Measurements from ENCODE around the gene RBM8A.

RBM8A gene

GRCh38 chr1:145871994-145872924 is 55.0 kb downstream of the RBM8A start:
- DNase-seq = peak; percentile 32

Measured in activated naive CD4-positive, alpha-beta T cell treated with anti-CD3 and anti-CD28 coated beads, Interleukin-2, amount 50 U/mL, for 16 hours (primary cell).